HepG2 (cell line): Measurements from ENCODE around the gene ANKDD1A. TPM values are rescaled to one million over a fixed set of nuclear protein-coding genes. Genes with fewer than 3 reads are reported as not detected.

Source experiments
- ATAC-seq: fragments of 200-7000 bp; cut with Tn5 transposase; 3 replicates; pipeline ENCODE4 v1.9.1; 2020; ENCODE audit warnings: mild to moderate bottlenecking, moderate library complexity
- BruUV-seq: library from RNA; stranded (reverse); fragments of 400-500 nt; replicated peaks from 2 replicates; lab custom pipeline; 2021; lab: Mats Ljungman, UMichigan
- CTCF ChIA-PET: fragments of 300-600 bp; formaldehyde crosslinking; extraction: SDS; loops from one replicate; lab custom pipeline; 2021; ENCODE audit warnings: low total read pairs, inconsistent platforms, low intra/inter-chr PET ratio; lab: Yijun Ruan, JAX
- POLR2A ChIA-PET: fragments of 350-600 bp; sonication (Branson Sonifier 250); formaldehyde crosslinking; loops from one replicate; lab custom pipeline; 2020; ENCODE audit warnings: antibody characterized with exemption, inconsistent platforms; lab: Yijun Ruan, JAX
- DNase-seq: peaks from one replicate; pipeline ENCODE4 v3.0.0-alpha.2; 2015; ENCODE audit warnings: low spot score
- FAIRE-seq: peaks from 3 replicates; lab custom pipeline; 2011; peaks lifted over from hg19 to GRCh38; lab: Jason Lieb, UNC
- H2AFZ ChIP-seq: one replicate; pipeline ENCODE4 v1.6.1; 2011; ENCODE audit warnings: low read length, inconsistent platforms
- H3K27ac ChIP-seq: fragments of 300-600 bp; 3 replicates; pipeline ENCODE4 v1.8.0; 2011; ENCODE audit warnings: mixed run types, mild to moderate bottlenecking, mixed read lengths, low read length, inconsistent platforms; ENCODE audit not compliant: insufficient read depth; ENCODE audit errors: extremely low read length
- H3K27me3 ChIP-seq, 2 experiments: fragments of 200-600 bp in 1 of 2; 2 replicates in 1 of 2; 3 replicates in 1 of 2; pipeline versions ENCODE4 v1.6.0 to v1.8.0; 2011; ENCODE audit warnings: low read length in 2 of 2, mild to moderate bottlenecking in 2 of 2, moderate library complexity in 2 of 2, inconsistent platforms in 1 of 2; ENCODE audit not compliant: insufficient read depth in 2 of 2, control insufficient read depth in 1 of 2
- H3K36me3 ChIP-seq, 2 experiments: fragments of 200-600 bp in 1 of 2; replicated peaks in 1 of 2; 2 replicates in 1 of 2; 3 replicates in 1 of 2; pipeline versions ENCODE4 v1.5.1 to v1.8.0; 2011; ENCODE audit warnings: low read length in 2 of 2, inconsistent platforms in 1 of 2; ENCODE audit not compliant: insufficient read depth in 2 of 2, control insufficient read depth in 1 of 2
- H3K4me1 ChIP-seq: 2 replicates; pipeline ENCODE4 v1.5.1; 2012; ENCODE audit warnings: low read length, inconsistent platforms; ENCODE audit not compliant: insufficient read depth
- H3K4me2 ChIP-seq: 2 replicates; pipeline ENCODE4 v1.6.0; 2011; ENCODE audit warnings: low read depth, low read length, inconsistent platforms
- H3K4me3 ChIP-seq, 3 experiments: fragments of 200-600 bp in 1 of 3; sonication (generic), shearing (Covaris generic) in 1 of 3; replicated peaks in 1 of 3; 2 replicates each; pipeline ENCODE4 v1.5.1; 2011 to 2016; ENCODE audit warnings: low read length in 3 of 3, inconsistent platforms in 2 of 3, low read depth in 2 of 3, mild to moderate bottlenecking in 2 of 3, control low read depth in 1 of 3, mixed read lengths in 1 of 3; ENCODE audit not compliant: insufficient read depth in 1 of 3
- H3K79me2 ChIP-seq: one replicate; pipeline ENCODE4 v1.6.1; 2011; ENCODE audit warnings: low read length, inconsistent platforms; ENCODE audit not compliant: insufficient read depth
- H3K9ac ChIP-seq: 2 replicates; pipeline ENCODE4 v1.6.0; 2011; ENCODE audit warnings: mild to moderate bottlenecking, low read depth, low read length, inconsistent platforms; ENCODE audit not compliant: insufficient read depth
- H3K9me3 ChIP-seq: 2 replicates; pipeline ENCODE4 v1.5.1; 2012; ENCODE audit warnings: mild to moderate bottlenecking, low read length
- H4K20me1 ChIP-seq: 2 replicates; pipeline ENCODE4 v1.6.0; 2011; ENCODE audit warnings: inconsistent platforms, mild to moderate bottlenecking, low read length, moderate library complexity; ENCODE audit not compliant: insufficient read depth
- ATAD3A ChIP-seq: sonication (generic); formaldehyde crosslinking; IDR thresholded peaks from 2 replicates; pipeline ENCODE4 v1.4.0; 2020; ENCODE audit warnings: missing genetic modification reagents
- GRHL1 ChIP-seq: sonication (generic); formaldehyde crosslinking; conservative IDR thresholded peaks from 2 replicates; pipeline ENCODE4 v1.8.0; 2022; ENCODE audit warnings: missing genetic modification reagents
- RFX3 ChIP-seq: IDR thresholded peaks from 2 replicates; pipeline ENCODE4 v1.6.1; 2016; ENCODE audit warnings: missing biosample characterization, missing genetic modification reagents
- RFX5 ChIP-seq: IDR thresholded peaks from 2 replicates; pipeline ENCODE4 v1.6.1; 2011; ENCODE audit warnings: low read depth, low read length, improper control_type of control experiment
- SMAD9 ChIP-seq: sonication (generic); formaldehyde crosslinking; IDR thresholded peaks from 2 replicates; pipeline ENCODE4 v1.5.1; 2020; ENCODE audit warnings: mild to moderate bottlenecking, missing genetic modification reagents
- SOX5 ChIP-seq: IDR thresholded peaks from 2 replicates; pipeline ENCODE4 v1.6.1; 2016; ENCODE audit warnings: borderline replicate concordance
- YY1 ChIP-seq: IDR thresholded peaks from 2 replicates; pipeline ENCODE4 v1.6.1; 2011; ENCODE audit warnings: low read length, low read depth, moderate library complexity, mild to moderate bottlenecking; ENCODE audit not compliant: insufficient read depth, insufficient replicate concordance
- ZNF180 ChIP-seq: sonication (generic); formaldehyde crosslinking; IDR thresholded peaks from 2 replicates; pipeline ENCODE4 v1.4.0; 2020; ENCODE audit warnings: low read depth, missing genetic modification reagents, borderline replicate concordance
- WGBS: methylation state at CpG from one replicate; pipeline ENCODE4 v1.1.6; 2017; ENCODE audit warnings: low lambda C conversion rate; 5-methylcytosine and 5-hydroxymethylcytosine counted together
- in situ Hi-C: cut with HindIII; loops from 2 replicates; pipeline ENCODE4 v1.10.0; 2017; ENCODE audit warnings: low pct_unique_long_range_greater_than_20kb; ENCODE audit not compliant: extremely low pct_ligation_motif_present
- intact Hi-C: fragments of 100-400 bp; cut with micrococcal nuclease; formaldehyde crosslinking; loops from one replicate; pipeline ENCODE4 v1.10.0; 2022; ENCODE audit not compliant: unreplicated experiment
- polyA plus RNA-seq, 8 experiments: library from polyadenylated mRNA; depleted of rRNA in 3 of 8; stranded (reverse) in 7 of 8; unstranded in 1 of 8; fragments of >200 nt; fragmentation: Illumina TruSeq in 4 of 8; extraction: Trizol in 4 of 8; gene quantifications; 2 replicates each; pipeline versions ENCODE4 v1.2.1 to v1.2.3, GENCODE V29; 2011 to 2016; ENCODE audit warnings: low read depth in 4 of 8, missing spikeins in 1 of 8, mixed read lengths in 1 of 8; ENCODE audit not compliant: insufficient read depth in 1 of 8
- total RNA-seq, 5 experiments: library from RNA; depleted of rRNA; stranded (reverse); fragments of >200 nt; fragmentation: Illumina TruSeq; extraction: Trizol; gene quantifications; 2 replicates each; pipeline ENCODE4 v1.2.3, GENCODE V29; 2016; ENCODE audit warnings: low read depth in 1 of 5
- TF ChIP-seq, protein P1 (sequence below): sonication (generic); formaldehyde crosslinking; IDR thresholded peaks from 2 replicates; pipeline ENCODE4 v1.5.0; 2020; ENCODE audit warnings: mild to moderate bottlenecking, low read depth, missing genetic modification reagents, borderline replicate concordance
- TF ChIP-seq, protein P2 (sequence below): sonication (generic); formaldehyde crosslinking; IDR thresholded peaks from 2 replicates; pipeline ENCODE4 v1.8.1; 2023; ENCODE audit warnings: mild to moderate bottlenecking, missing genetic modification reagents

Gene ANKDD1A
- total and polyA plus RNA-seq, 2 of the 13 experiments (the other 11 are each of a cell fraction or from before 2014, with no cell fraction given): 0.11 to 0.48 TPM

- 51% methylated on average over 3 of the region's 3 CpGs for WGBS
These were observed 42.7 kb downstream of the ANKDD1A start for GRCh38 chr15:64954395-64954794.

More at GRCh38 chr15:64954395-64954794, 42.7 kb downstream of the ANKDD1A start:
- Histone ChIP-seq H3K9me3 (no peaks in the 10 kb centered on the region), H2AFZ (no peak overlapping the region), H3K4me1 (no peaks in the 10 kb centered on the region), H4K20me1 (no peaks in the 10 kb centered on the region), H3K27me3 (no peaks in the 10 kb centered on the region), H3K36me3 (peaks cover 4 to 16% of the 10 kb centered on the region in 2 experiments; a peak in 4 of 5 replicates), H3K4me3 (no peak overlapping the region), H3K4me2 (no peak overlapping the region), H3K79me2 (no peaks in the 10 kb centered on the region), H3K9ac (no peak overlapping the region), H3K27ac (no peak overlapping the region)
- no TSS peak for BruUV-seq
- POLR2A ChIA-PET: no interaction called here
- no peak for FAIRE-seq
- intact Hi-C loops (no loop called here), in situ Hi-C loops (no loop called here)
- CTCF ChIA-PET: no interaction called here
- no peak for ATAC-seq
- no peak for DNase-seq
- TF ChIP-seq SOX5 (no peak), GRHL1 (CRISPR knock-in tag) (no peak), RFX5 (no peak), RFX3 (CRISPR knock-in tag) (no peak), ZNF180 (CRISPR knock-in tag) (no peak), ATAD3A (CRISPR knock-in tag) (no peak), YY1 (no peak), SMAD9 (CRISPR knock-in tag) (no peak)
- TF ChIP-seq, protein P1, sequence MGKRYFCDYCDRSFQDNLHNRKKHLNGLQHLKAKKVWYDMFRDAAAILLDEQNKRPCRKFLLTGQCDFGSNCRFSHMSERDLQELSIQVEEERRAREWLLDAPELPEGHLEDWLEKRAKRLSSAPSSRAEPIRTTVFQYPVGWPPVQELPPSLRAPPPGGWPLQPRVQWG (CRISPR knock-in tag): no peak
- TF ChIP-seq, protein P2, sequence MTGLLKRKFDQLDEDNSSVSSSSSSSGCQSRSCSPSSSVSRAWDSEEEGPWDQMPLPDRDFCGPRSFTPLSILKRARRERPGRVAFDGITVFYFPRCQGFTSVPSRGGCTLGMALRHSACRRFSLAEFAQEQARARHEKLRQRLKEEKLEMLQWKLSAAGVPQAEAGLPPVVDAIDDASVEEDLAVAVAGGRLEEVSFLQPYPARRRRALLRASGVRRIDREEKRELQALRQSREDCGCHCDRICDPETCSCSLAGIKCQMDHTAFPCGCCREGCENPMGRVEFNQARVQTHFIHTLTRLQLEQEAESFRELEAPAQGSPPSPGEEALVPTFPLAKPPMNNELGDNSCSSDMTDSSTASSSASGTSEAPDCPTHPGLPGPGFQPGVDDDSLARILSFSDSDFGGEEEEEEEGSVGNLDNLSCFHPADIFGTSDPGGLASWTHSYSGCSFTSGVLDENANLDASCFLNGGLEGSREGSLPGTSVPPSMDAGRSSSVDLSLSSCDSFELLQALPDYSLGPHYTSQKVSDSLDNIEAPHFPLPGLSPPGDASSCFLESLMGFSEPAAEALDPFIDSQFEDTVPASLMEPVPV (CRISPR knock-in tag): no peak
